Nephron progenitor cell (in vitro differentiated cells): Measurements from ENCODE around the gene SDK1.

ENCODE experiments used
- DNase-seq: peaks from one replicate; pipeline ENCODE4 v3.0.0; 2021
- H3K27ac Mint-ChIP-seq: 2 replicates; pipeline ENCODE4 v1.8.0; 2021; ENCODE audit warnings: mild to moderate bottlenecking, moderate library complexity, mixed read lengths
- H3K27me3 Mint-ChIP-seq: 2 replicates; pipeline ENCODE4 v1.8.0; 2021; ENCODE audit warnings: mild to moderate bottlenecking, low read depth, mixed read lengths; ENCODE audit not compliant: poor library complexity
- H3K36me3 Mint-ChIP-seq: 2 replicates; pipeline ENCODE4 v1.8.0; 2021; ENCODE audit warnings: low read depth, mixed read lengths
- H3K4me1 Mint-ChIP-seq: 2 replicates; pipeline ENCODE4 v1.8.0; 2021; ENCODE audit warnings: mixed read lengths
- H3K4me3 Mint-ChIP-seq: 2 replicates; pipeline ENCODE4 v1.8.0; 2021; ENCODE audit warnings: mild to moderate bottlenecking, moderate library complexity, mixed read lengths
- H3K9me3 Mint-ChIP-seq: 2 replicates; pipeline ENCODE4 v1.8.0; 2021; ENCODE audit warnings: mild to moderate bottlenecking, moderate library complexity, mixed read lengths
- TF ChIP-seq, protein P1 (sequence below): fragments of 200-600 bp; sonication (generic); IDR thresholded peaks from 2 replicates; pipeline ENCODE4 v1.5.0; 2021; ENCODE audit warnings: antibody characterized with exemption

The SDK1 gene

DNA sequence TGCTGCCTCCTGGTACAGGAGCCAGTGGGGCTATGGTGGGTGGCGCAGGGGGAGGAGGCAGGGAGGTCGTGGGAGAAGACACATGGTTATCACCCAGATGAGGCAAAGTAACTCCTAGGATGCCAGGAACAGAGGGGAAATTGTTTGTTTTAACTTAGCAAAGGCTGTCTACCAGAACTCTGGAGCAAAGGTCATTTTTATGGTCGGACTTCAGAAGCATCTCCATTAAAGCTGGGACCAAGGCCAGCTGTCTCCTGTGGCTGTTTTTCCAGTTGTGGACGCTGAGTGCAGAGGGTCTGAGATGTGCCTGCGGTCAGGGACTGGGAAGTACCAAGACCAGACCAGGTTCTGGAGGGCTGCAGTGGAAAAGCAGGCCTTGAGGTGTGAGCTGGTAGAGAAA, 855.1 kb downstream of the SDK1 start:
- TF ChIP-seq, protein P1, sequence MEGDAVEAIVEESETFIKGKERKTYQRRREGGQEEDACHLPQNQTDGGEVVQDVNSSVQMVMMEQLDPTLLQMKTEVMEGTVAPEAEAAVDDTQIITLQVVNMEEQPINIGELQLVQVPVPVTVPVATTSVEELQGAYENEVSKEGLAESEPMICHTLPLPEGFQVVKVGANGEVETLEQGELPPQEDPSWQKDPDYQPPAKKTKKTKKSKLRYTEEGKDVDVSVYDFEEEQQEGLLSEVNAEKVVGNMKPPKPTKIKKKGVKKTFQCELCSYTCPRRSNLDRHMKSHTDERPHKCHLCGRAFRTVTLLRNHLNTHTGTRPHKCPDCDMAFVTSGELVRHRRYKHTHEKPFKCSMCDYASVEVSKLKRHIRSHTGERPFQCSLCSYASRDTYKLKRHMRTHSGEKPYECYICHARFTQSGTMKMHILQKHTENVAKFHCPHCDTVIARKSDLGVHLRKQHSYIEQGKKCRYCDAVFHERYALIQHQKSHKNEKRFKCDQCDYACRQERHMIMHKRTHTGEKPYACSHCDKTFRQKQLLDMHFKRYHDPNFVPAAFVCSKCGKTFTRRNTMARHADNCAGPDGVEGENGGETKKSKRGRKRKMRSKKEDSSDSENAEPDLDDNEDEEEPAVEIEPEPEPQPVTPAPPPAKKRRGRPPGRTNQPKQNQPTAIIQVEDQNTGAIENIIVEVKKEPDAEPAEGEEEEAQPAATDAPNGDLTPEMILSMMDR, result no peak
- no peak for DNase-seq
- Mint-ChIP-seq H3K27me3 (peaks cover 4% of the 10 kb centered on the region), H3K36me3 (peaks cover 4% of the 10 kb centered on the region), H3K27ac (no peak overlapping the region), H3K4me3 (no peak overlapping the region), H3K4me1 (peaks cover 58% of the 10 kb centered on the region), H3K9me3 (peaks cover 6% of the 10 kb centered on the region)

DNA sequence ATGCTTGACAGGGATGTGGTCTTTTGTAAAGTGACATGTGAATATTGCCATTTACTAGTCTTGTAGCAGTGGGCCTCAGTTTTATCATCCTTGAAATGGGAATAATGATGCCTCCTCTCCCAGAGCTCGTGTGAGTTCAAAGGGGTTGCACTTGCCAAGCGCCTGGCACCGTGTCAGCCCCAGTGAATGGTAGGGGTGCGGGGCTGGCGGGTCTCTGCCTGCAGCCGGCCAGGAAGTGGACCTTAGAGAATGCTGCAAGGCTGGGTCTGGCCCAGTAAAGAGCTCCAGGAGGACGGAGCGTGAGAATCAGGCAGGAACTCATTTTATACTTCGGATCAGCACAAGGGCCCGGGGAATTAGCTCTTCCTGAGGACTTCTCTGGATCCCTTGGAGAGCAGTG, 856.6 kb downstream of the SDK1 start:
- Mint-ChIP-seq H3K27me3 (peaks cover 5% of the 10 kb centered on the region), H3K36me3 (peaks cover 4% of the 10 kb centered on the region), H3K4me3 (no peak overlapping the region), H3K9me3 (peaks cover 6% of the 10 kb centered on the region), H3K27ac (peak overlapping the region; percentile 48), H3K4me1 (peaks cover 60% of the 10 kb centered on the region)
- TF ChIP-seq, protein P1, result no peak
- DNase-seq, result no peak

DNA sequence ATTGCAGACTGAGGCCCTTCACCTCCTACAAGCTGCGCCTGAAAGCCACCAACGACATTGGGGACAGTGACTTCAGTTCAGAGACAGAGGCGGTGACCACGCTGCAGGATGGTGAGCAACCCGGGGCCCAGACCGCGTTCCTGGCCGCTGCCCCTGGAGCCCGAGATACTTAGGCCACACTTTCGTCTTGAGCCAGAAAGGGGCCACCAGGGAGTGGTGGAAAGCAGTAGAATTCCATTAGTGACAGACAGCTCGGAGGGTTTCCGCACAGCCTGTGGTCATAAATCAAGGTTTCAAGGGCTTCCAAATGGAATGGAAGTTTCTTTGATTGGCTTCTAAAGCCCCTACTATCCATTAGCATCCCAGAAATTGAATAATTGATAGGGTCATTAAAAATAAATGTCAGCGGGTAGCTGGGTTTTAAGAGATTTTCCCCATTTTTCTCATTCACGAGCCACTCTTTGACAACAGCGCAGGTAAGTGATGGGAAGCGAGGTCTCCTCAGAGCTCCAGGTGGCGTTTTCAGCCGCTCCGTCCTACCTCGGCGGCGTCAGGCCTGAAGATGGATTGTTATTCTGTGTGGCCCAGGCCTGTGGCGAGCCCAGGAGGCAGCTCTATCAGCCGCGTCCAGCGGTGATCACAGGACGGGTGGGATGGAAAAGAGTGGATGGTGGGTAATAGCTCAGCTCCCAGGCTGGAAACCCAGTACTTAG, 857.5 kb downstream of the SDK1 start:
- Mint-ChIP-seq H3K4me3 (no peak overlapping the region), H3K27ac (peak overlapping the region; percentile 71), H3K9me3 (peaks cover 6% of the 10 kb centered on the region), H3K27me3 (peaks cover 9% of the 10 kb centered on the region), H3K4me1 (peaks cover 57% of the 10 kb centered on the region), H3K36me3 (peaks cover 4% of the 10 kb centered on the region)
- DNase-seq, result no peak
- TF ChIP-seq, protein P1, result no peak

DNA sequence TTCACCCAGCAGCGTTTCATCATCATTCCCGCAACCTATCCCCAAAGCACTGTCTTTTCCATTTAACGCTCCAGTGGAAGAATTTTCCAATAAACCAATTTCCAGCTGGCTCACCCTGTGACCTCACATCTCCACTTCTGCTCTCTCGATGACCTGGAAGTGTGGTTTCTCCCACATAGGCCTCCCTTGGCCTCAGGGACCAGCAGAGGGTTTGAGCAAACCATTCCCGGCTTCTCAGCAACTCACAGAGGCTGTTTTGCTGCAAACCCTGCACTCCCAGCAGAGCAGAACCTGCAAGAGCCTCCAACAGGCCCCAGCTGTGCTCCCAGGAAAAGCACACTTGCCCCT, 858.1 kb downstream of the SDK1 start:
- peak overlapping the region; percentile 71 for H3K27ac Mint-ChIP-seq
- no peak for DNase-seq
- TF ChIP-seq, protein P1, result no peak
- peaks cover 6% of the 10 kb centered on the region for H3K9me3 Mint-ChIP-seq
- H3K27me3 Mint-ChIP-seq, result peaks cover 9% of the 10 kb centered on the region
- H3K4me3 Mint-ChIP-seq, result no peak overlapping the region
- H3K4me1 Mint-ChIP-seq, result peaks cover 57% of the 10 kb centered on the region
- peaks cover 4% of the 10 kb centered on the region for H3K36me3 Mint-ChIP-seq

DNA sequence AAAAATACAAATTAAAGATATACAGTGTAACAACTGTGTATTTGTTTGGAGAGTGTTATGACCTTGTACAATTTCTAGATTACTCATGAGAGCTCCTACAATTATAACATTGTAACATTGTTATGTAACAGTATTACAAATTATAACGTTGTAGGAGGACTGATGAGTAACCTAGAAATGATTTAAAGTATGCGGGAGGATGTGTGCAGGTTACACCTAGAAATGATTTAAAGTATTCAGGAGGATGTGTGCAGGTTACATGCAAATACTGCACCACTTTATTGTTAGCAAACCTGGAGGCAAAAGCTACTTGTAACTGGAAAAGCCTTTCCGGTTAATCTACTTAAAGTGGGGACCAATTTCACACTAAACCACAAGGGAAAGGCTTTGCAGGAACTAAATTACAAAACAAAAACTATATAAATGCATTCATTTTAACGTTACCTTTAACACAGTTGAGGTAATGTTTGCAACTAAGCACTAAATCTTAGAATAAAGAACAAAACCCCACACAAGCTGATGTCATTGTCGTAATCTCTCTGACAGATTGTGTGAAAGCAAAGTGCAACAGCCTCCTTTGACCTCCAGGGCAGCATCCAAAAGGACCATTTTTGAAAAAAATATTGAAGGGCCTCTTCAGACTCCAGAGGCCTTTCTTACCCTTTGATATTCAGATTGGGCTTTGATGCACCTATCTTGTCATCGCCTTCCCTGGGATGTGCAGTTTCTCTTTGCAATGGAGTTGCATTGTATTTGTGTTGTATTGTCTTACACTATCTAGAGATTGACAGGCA, 858.9 kb downstream of the SDK1 start:
- Mint-ChIP-seq H3K27ac (no peak overlapping the region), H3K27me3 (peaks cover 9% of the 10 kb centered on the region), H3K4me1 (peaks cover 50% of the 10 kb centered on the region), H3K9me3 (peaks cover 6% of the 10 kb centered on the region), H3K4me3 (no peak overlapping the region), H3K36me3 (peaks cover 4% of the 10 kb centered on the region)
- DNase-seq, result no peak
- TF ChIP-seq, protein P1, result no peak
